HepG2 (cell line): ENCODE data around the gene KRTAP19-8. TPM values are rescaled to one million over a fixed set of nuclear protein-coding genes. Genes with fewer than 3 reads are reported as not detected.

Source experiments
- ATAC-seq: fragments of 200-7000 bp; cut with Tn5 transposase; 3 replicates; pipeline ENCODE4 v1.9.1; 2020; ENCODE audit warnings: mild to moderate bottlenecking, moderate library complexity
- BruUV-seq: library from RNA; stranded (reverse); fragments of 400-500 nt; replicated peaks from 2 replicates; lab custom pipeline; 2021; lab: Mats Ljungman, UMichigan
- CTCF ChIA-PET: fragments of 300-600 bp; formaldehyde crosslinking; extraction: SDS; loops from one replicate; lab custom pipeline; 2021; ENCODE audit warnings: low total read pairs, inconsistent platforms, low intra/inter-chr PET ratio; lab: Yijun Ruan, JAX
- POLR2A ChIA-PET: fragments of 350-600 bp; sonication (Branson Sonifier 250); formaldehyde crosslinking; loops from one replicate; lab custom pipeline; 2020; ENCODE audit warnings: antibody characterized with exemption, inconsistent platforms; lab: Yijun Ruan, JAX
- DNase-seq: peaks from one replicate; pipeline ENCODE4 v3.0.0-alpha.2; 2015; ENCODE audit warnings: low spot score
- FAIRE-seq: peaks from 3 replicates; lab custom pipeline; 2011; peaks lifted over from hg19 to GRCh38; lab: Jason Lieb, UNC
- H2AFZ ChIP-seq: one replicate; pipeline ENCODE4 v1.6.1; 2011; ENCODE audit warnings: low read length, inconsistent platforms
- H3K27ac ChIP-seq: fragments of 300-600 bp; 3 replicates; pipeline ENCODE4 v1.8.0; 2011; ENCODE audit warnings: mixed run types, mild to moderate bottlenecking, mixed read lengths, low read length, inconsistent platforms; ENCODE audit not compliant: insufficient read depth; ENCODE audit errors: extremely low read length
- H3K27me3 ChIP-seq, 2 experiments: fragments of 200-600 bp in 1 of 2; 2 replicates in 1 of 2; 3 replicates in 1 of 2; pipeline versions ENCODE4 v1.6.0 to v1.8.0; 2011; ENCODE audit warnings: low read length in 2 of 2, mild to moderate bottlenecking in 2 of 2, moderate library complexity in 2 of 2, inconsistent platforms in 1 of 2; ENCODE audit not compliant: insufficient read depth in 2 of 2, control insufficient read depth in 1 of 2
- H3K36me3 ChIP-seq, 2 experiments: fragments of 200-600 bp in 1 of 2; replicated peaks in 1 of 2; 2 replicates in 1 of 2; 3 replicates in 1 of 2; pipeline versions ENCODE4 v1.5.1 to v1.8.0; 2011; ENCODE audit warnings: low read length in 2 of 2, inconsistent platforms in 1 of 2; ENCODE audit not compliant: insufficient read depth in 2 of 2, control insufficient read depth in 1 of 2
- H3K4me1 ChIP-seq: 2 replicates; pipeline ENCODE4 v1.5.1; 2012; ENCODE audit warnings: low read length, inconsistent platforms; ENCODE audit not compliant: insufficient read depth
- H3K4me2 ChIP-seq: 2 replicates; pipeline ENCODE4 v1.6.0; 2011; ENCODE audit warnings: low read depth, low read length, inconsistent platforms
- H3K4me3 ChIP-seq, 3 experiments: fragments of 200-600 bp in 1 of 3; sonication (generic), shearing (Covaris generic) in 1 of 3; replicated peaks in 1 of 3; 2 replicates each; pipeline ENCODE4 v1.5.1; 2011 to 2016; ENCODE audit warnings: low read length in 3 of 3, inconsistent platforms in 2 of 3, low read depth in 2 of 3, mild to moderate bottlenecking in 2 of 3, control low read depth in 1 of 3, mixed read lengths in 1 of 3; ENCODE audit not compliant: insufficient read depth in 1 of 3
- H3K79me2 ChIP-seq: one replicate; pipeline ENCODE4 v1.6.1; 2011; ENCODE audit warnings: low read length, inconsistent platforms; ENCODE audit not compliant: insufficient read depth
- H3K9ac ChIP-seq: 2 replicates; pipeline ENCODE4 v1.6.0; 2011; ENCODE audit warnings: mild to moderate bottlenecking, low read depth, low read length, inconsistent platforms; ENCODE audit not compliant: insufficient read depth
- H3K9me3 ChIP-seq: 2 replicates; pipeline ENCODE4 v1.5.1; 2012; ENCODE audit warnings: mild to moderate bottlenecking, low read length
- H4K20me1 ChIP-seq: 2 replicates; pipeline ENCODE4 v1.6.0; 2011; ENCODE audit warnings: inconsistent platforms, mild to moderate bottlenecking, low read length, moderate library complexity; ENCODE audit not compliant: insufficient read depth
- ARID5B ChIP-seq: IDR thresholded peaks from 2 replicates; pipeline ENCODE4 v1.4.0; 2020; ENCODE audit warnings: mild to moderate bottlenecking, missing genetic modification reagents
- JARID2 ChIP-seq: sonication (generic); formaldehyde crosslinking; IDR thresholded peaks from 2 replicates; pipeline ENCODE4 v1.8.1; 2023; ENCODE audit warnings: missing genetic modification reagents, inconsistent platforms; ENCODE audit not compliant: insufficient replicate concordance
- NFE2 ChIP-seq: sonication (generic); formaldehyde crosslinking; IDR thresholded peaks from 2 replicates; pipeline ENCODE4 v1.4.0; 2020; ENCODE audit warnings: missing genetic modification reagents
- POGK ChIP-seq: sonication (generic); formaldehyde crosslinking; conservative IDR thresholded peaks from 2 replicates; pipeline ENCODE4 v1.8.0; 2022; ENCODE audit warnings: mild to moderate bottlenecking, moderate library complexity, missing genetic modification reagents
- RELA ChIP-seq: sonication (generic); formaldehyde crosslinking; IDR thresholded peaks from 2 replicates; pipeline ENCODE4 v1.4.0; 2020; ENCODE audit warnings: missing genetic modification reagents
- TFE3 ChIP-seq: IDR thresholded peaks from 2 replicates; pipeline ENCODE4 v1.6.1; 2016
- ZFY ChIP-seq: sonication (generic); formaldehyde crosslinking; IDR thresholded peaks from 2 replicates; pipeline ENCODE4 v1.4.0; 2020; ENCODE audit warnings: missing genetic modification reagents
- ZNF34 ChIP-seq: sonication (generic); formaldehyde crosslinking; IDR thresholded peaks from 2 replicates; pipeline ENCODE4 v1.4.0; 2020; ENCODE audit warnings: mild to moderate bottlenecking, missing genetic modification reagents, borderline replicate concordance
- WGBS: methylation state at CpG from one replicate; pipeline ENCODE4 v1.1.6; 2017; ENCODE audit warnings: low lambda C conversion rate; 5-methylcytosine and 5-hydroxymethylcytosine counted together
- in situ Hi-C: cut with HindIII; loops from 2 replicates; pipeline ENCODE4 v1.10.0; 2017; ENCODE audit warnings: low pct_unique_long_range_greater_than_20kb; ENCODE audit not compliant: extremely low pct_ligation_motif_present
- intact Hi-C: fragments of 100-400 bp; cut with micrococcal nuclease; formaldehyde crosslinking; loops from one replicate; pipeline ENCODE4 v1.10.0; 2022; ENCODE audit not compliant: unreplicated experiment
- polyA plus RNA-seq, 8 experiments: library from polyadenylated mRNA; depleted of rRNA in 3 of 8; stranded (reverse) in 7 of 8; unstranded in 1 of 8; fragments of >200 nt; fragmentation: Illumina TruSeq in 4 of 8; extraction: Trizol in 4 of 8; gene quantifications; 2 replicates each; pipeline versions ENCODE4 v1.2.1 to v1.2.3, GENCODE V29; 2011 to 2016; ENCODE audit warnings: low read depth in 4 of 8, missing spikeins in 1 of 8, mixed read lengths in 1 of 8; ENCODE audit not compliant: insufficient read depth in 1 of 8
- total RNA-seq, 5 experiments: library from RNA; depleted of rRNA; stranded (reverse); fragments of >200 nt; fragmentation: Illumina TruSeq; extraction: Trizol; gene quantifications; 2 replicates each; pipeline ENCODE4 v1.2.3, GENCODE V29; 2016; ENCODE audit warnings: low read depth in 1 of 5
- TF ChIP-seq, protein P1 (sequence below): sonication (generic); formaldehyde crosslinking; IDR thresholded peaks from 2 replicates; pipeline ENCODE4 v1.4.0; 2020; ENCODE audit warnings: missing genetic modification reagents, borderline replicate concordance
- TF ChIP-seq, protein P2 (sequence below): sonication (generic); formaldehyde crosslinking; IDR thresholded peaks from 2 replicates; pipeline ENCODE4 v1.4.0; 2020; ENCODE audit warnings: mild to moderate bottlenecking, missing genetic modification reagents

The KRTAP19-8 gene
- total and polyA plus RNA-seq, 2 of the 13 experiments (the other 11 are each of a cell fraction or from before 2014, with no cell fraction given), result not detected

DNA sequence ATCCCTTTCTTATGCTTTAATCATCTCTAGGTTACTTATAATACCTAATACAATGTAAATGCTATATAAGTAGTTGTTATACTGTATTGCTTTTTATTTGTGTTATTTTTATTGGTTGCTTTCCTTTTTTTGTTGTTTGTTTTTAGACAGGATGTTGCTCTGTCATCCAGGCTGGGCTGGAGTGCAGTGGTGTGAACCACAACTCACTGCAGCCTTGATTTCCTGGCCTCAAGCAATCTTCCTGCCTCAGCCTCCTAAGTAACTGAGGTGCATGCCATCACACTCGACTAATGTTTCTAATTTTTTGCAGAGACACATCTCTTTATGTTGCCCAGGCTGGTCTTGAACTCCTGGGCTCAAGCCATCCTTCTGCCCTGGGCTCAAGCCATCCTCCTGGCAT is 26.9 kb downstream of the KRTAP19-8 start:
- H2AFZ ChIP-seq, result no peak overlapping the region
- H3K4me1 ChIP-seq, result no peaks in the 10 kb centered on the region
- ChIA-PET POLR2A (no interaction called here), CTCF (no interaction called here)
- ATAC-seq, result no peak
- H3K27me3 ChIP-seq, result no peaks in the 10 kb centered on the region
- 4% methylated on average over 1 of the region's 1 CpG for WGBS
- in situ Hi-C loops (no loop called here), intact Hi-C loops (no loop called here)
- H3K4me3 ChIP-seq, result no peak overlapping the region
- no peak for FAIRE-seq
- no peaks in the 10 kb centered on the region for H3K79me2 ChIP-seq
- H3K27ac ChIP-seq, result no peak overlapping the region
- BruUV-seq, result no TSS peak
- H3K4me2 ChIP-seq, result no peak overlapping the region
- no peak for DNase-seq
- no peaks in the 10 kb centered on the region for H4K20me1 ChIP-seq
- H3K9me3 ChIP-seq, result peaks cover 73% of the 10 kb centered on the region
- no peaks in the 10 kb centered on the region for H3K36me3 ChIP-seq
- no peak overlapping the region for H3K9ac ChIP-seq
- TF ChIP-seq TFE3 (CRISPR knock-in tag) (no peak), RELA (CRISPR knock-in tag) (no peak), JARID2 (no peak), POGK (CRISPR knock-in tag) (no peak), ZFY (CRISPR knock-in tag) (no peak), ARID5B (CRISPR knock-in tag) (no peak), ZNF34 (CRISPR knock-in tag) (no peak), NFE2 (CRISPR knock-in tag) (no peak)
- TF ChIP-seq, protein P1, sequence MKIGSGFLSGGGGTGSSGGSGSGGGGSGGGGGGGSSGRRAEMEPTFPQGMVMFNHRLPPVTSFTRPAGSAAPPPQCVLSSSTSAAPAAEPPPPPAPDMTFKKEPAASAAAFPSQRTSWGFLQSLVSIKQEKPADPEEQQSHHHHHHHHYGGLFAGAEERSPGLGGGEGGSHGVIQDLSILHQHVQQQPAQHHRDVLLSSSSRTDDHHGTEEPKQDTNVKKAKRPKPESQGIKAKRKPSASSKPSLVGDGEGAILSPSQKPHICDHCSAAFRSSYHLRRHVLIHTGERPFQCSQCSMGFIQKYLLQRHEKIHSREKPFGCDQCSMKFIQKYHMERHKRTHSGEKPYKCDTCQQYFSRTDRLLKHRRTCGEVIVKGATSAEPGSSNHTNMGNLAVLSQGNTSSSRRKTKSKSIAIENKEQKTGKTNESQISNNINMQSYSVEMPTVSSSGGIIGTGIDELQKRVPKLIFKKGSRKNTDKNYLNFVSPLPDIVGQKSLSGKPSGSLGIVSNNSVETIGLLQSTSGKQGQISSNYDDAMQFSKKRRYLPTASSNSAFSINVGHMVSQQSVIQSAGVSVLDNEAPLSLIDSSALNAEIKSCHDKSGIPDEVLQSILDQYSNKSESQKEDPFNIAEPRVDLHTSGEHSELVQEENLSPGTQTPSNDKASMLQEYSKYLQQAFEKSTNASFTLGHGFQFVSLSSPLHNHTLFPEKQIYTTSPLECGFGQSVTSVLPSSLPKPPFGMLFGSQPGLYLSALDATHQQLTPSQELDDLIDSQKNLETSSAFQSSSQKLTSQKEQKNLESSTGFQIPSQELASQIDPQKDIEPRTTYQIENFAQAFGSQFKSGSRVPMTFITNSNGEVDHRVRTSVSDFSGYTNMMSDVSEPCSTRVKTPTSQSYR, result no peak
- TF ChIP-seq, protein P2, sequence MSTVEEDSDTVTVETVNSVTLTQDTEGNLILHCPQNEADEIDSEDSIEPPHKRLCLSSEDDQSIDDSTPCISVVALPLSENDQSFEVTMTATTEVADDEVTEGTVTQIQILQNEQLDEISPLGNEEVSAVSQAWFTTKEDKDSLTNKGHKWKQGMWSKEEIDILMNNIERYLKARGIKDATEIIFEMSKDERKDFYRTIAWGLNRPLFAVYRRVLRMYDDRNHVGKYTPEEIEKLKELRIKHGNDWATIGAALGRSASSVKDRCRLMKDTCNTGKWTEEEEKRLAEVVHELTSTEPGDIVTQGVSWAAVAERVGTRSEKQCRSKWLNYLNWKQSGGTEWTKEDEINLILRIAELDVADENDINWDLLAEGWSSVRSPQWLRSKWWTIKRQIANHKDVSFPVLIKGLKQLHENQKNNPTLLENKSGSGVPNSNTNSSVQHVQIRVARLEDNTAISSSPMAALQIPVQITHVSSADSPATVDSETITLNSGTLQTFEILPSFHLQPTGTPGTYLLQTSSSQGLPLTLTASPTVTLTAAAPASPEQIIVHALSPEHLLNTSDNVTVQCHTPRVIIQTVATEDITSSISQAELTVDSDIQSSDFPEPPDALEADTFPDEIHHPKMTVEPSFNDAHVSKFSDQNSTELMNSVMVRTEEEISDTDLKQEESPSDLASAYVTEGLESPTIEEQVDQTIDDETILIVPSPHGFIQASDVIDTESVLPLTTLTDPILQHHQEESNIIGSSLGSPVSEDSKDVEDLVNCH (CRISPR knock-in tag), result no peak
